HepG2 (cell line): ENCODE results near the gene IQCN. TPM values are rescaled to one million over a fixed set of nuclear protein-coding genes. Genes with fewer than 3 reads are reported as not detected.
A peak's percentile ranks its signal among the peaks of the same experiment; 100 is the strongest.

Experiments used
- ATF5 ChIP-seq: sonication (generic); formaldehyde crosslinking; IDR thresholded peaks from 2 replicates; pipeline ENCODE4 v1.4.0; 2020; ENCODE audit warnings: mild to moderate bottlenecking, low read depth, missing genetic modification reagents
- BATF2 ChIP-seq: sonication (generic); formaldehyde crosslinking; IDR thresholded peaks from 2 replicates; pipeline ENCODE4 v1.8.0; 2022; ENCODE audit warnings: mild to moderate bottlenecking, missing genetic modification reagents, moderate library complexity
- HOXA3 ChIP-seq: sonication (generic); formaldehyde crosslinking; IDR thresholded peaks from 2 replicates; pipeline ENCODE4 v1.5.0; 2020; ENCODE audit warnings: missing genetic modification reagents
- ISL2 ChIP-seq: sonication (generic); formaldehyde crosslinking; IDR thresholded peaks from 2 replicates; pipeline ENCODE4 v1.5.0; 2020; ENCODE audit warnings: missing genetic modification reagents
- KLF12 ChIP-seq: sonication (generic); formaldehyde crosslinking; IDR thresholded peaks from 2 replicates; pipeline ENCODE4 v1.4.0; 2020; ENCODE audit warnings: missing genetic modification reagents, borderline replicate concordance
- MED8 ChIP-seq: sonication (generic); formaldehyde crosslinking; IDR thresholded peaks from 2 replicates; pipeline ENCODE4 v1.8.1; 2023; ENCODE audit warnings: mild to moderate bottlenecking, missing genetic modification reagents; ENCODE audit not compliant: insufficient replicate concordance
- PCBP2 ChIP-seq: fragments of 200-400 bp; formaldehyde crosslinking; optimal IDR thresholded peaks from 2 replicates; pipeline ENCODE3; 2018; ENCODE audit warnings: low read length, low read depth; ENCODE audit not compliant: poor library complexity, severe bottlenecking
- PHF5A ChIP-seq: IDR thresholded peaks from one replicate; pipeline ENCODE4 v1.6.1; 2018; ENCODE audit warnings: low read depth, missing genetic modification reagents; ENCODE audit not compliant: unreplicated experiment
- POLR2AphosphoS2 ChIP-seq: IDR thresholded peaks from 2 replicates; pipeline ENCODE4 v1.6.1; 2011; ENCODE audit warnings: low read depth, low read length, improper control_type of control experiment
- REPIN1 ChIP-seq: sonication (generic); formaldehyde crosslinking; IDR thresholded peaks from 2 replicates; pipeline ENCODE4 v1.8.0; 2022; ENCODE audit warnings: missing genetic modification reagents, low read depth, mild to moderate bottlenecking, borderline replicate concordance
- SIN3B ChIP-seq: fragments of 150-350 bp; IDR thresholded peaks from 2 replicates; pipeline ENCODE4 v1.6.1; 2014; ENCODE audit warnings: low read length
- SIX1 ChIP-seq: sonication (generic); formaldehyde crosslinking; IDR thresholded peaks from 2 replicates; pipeline ENCODE4 v1.4.0; 2020; ENCODE audit warnings: missing genetic modification reagents, borderline replicate concordance
- SKIL ChIP-seq: sonication (generic); formaldehyde crosslinking; IDR thresholded peaks from 2 replicates; pipeline ENCODE4 v1.8.0; 2022; ENCODE audit warnings: missing genetic modification reagents, mild to moderate bottlenecking, moderate library complexity, borderline replicate concordance
- SRSF1 ChIP-seq: fragments of 200-400 bp; formaldehyde crosslinking; optimal IDR thresholded peaks from 2 replicates; pipeline ENCODE3; 2017; ENCODE audit warnings: mild to moderate bottlenecking, low read depth, low read length, moderate library complexity
- U2AF2 ChIP-seq: fragments of 200-400 bp; formaldehyde crosslinking; IDR thresholded peaks from 2 replicates; pipeline ENCODE4 v1.6.1; 2017; ENCODE audit warnings: low read depth, mild to moderate bottlenecking, low read length
- ZC3H13 ChIP-seq: sonication (generic); formaldehyde crosslinking; IDR thresholded peaks from 2 replicates; pipeline ENCODE4 v1.8.1; 2023; ENCODE audit warnings: mild to moderate bottlenecking, missing genetic modification reagents, moderate library complexity
- ZIK1 ChIP-seq: sonication (generic); formaldehyde crosslinking; IDR thresholded peaks from 2 replicates; pipeline ENCODE4 v1.5.0; 2020; ENCODE audit warnings: mild to moderate bottlenecking, low read depth, missing genetic modification reagents, borderline replicate concordance
- ZNF232 ChIP-seq: sonication (generic); formaldehyde crosslinking; IDR thresholded peaks from 2 replicates; pipeline ENCODE4 v1.4.0; 2020; ENCODE audit warnings: missing genetic modification reagents, borderline replicate concordance
- ZNF597 ChIP-seq: sonication (generic); formaldehyde crosslinking; IDR thresholded peaks from 2 replicates; pipeline ENCODE4 v1.5.0; 2020; ENCODE audit warnings: missing genetic modification reagents
- ZNF879 ChIP-seq: sonication (generic); formaldehyde crosslinking; IDR thresholded peaks from 2 replicates; pipeline ENCODE4 v1.8.1; 2023; ENCODE audit warnings: missing genetic modification reagents
- ZSCAN22 ChIP-seq: sonication (generic); formaldehyde crosslinking; IDR thresholded peaks from 2 replicates; pipeline ENCODE4 v1.4.0; 2020; ENCODE audit warnings: mild to moderate bottlenecking, missing genetic modification reagents
- ZSCAN31 ChIP-seq: sonication (generic); formaldehyde crosslinking; IDR thresholded peaks from 2 replicates; pipeline ENCODE4 v1.5.0; 2020; ENCODE audit warnings: low read depth, mild to moderate bottlenecking, missing genetic modification reagents
- polyA plus RNA-seq, 8 experiments: library from polyadenylated mRNA; depleted of rRNA in 3 of 8; stranded (reverse) in 7 of 8; unstranded in 1 of 8; fragments of >200 nt; fragmentation: Illumina TruSeq in 4 of 8; extraction: Trizol in 4 of 8; gene quantifications; 2 replicates each; pipeline versions ENCODE4 v1.2.1 to v1.2.3, GENCODE V29; 2011 to 2016; ENCODE audit warnings: low read depth in 4 of 8, missing spikeins in 1 of 8, mixed read lengths in 1 of 8; ENCODE audit not compliant: insufficient read depth in 1 of 8
- total RNA-seq, 5 experiments: library from RNA; depleted of rRNA; stranded (reverse); fragments of >200 nt; fragmentation: Illumina TruSeq; extraction: Trizol; gene quantifications; 2 replicates each; pipeline ENCODE4 v1.2.3, GENCODE V29; 2016; ENCODE audit warnings: low read depth in 1 of 5

The IQCN gene
- total and polyA plus RNA-seq, 2 of the 13 experiments (the other 11 are each of a cell fraction or from before 2014, with no cell fraction given) = 0.04 to 0.18 TPM

GRCh38 chr19:18281082-18282020 is 7.1 kb upstream of the IQCN start, which contains the start of gene JUND (continued):
- 0 out of 2 replicates have a peak, but pooled peaks have one; percentile 30 for TF ChIP-seq ISL2 (CRISPR knock-in tag)
- TF ChIP-seq ZNF597 (CRISPR knock-in tag) = no peak
- TF ChIP-seq MED8 (CRISPR knock-in tag) = no peak
- no peak for TF ChIP-seq REPIN1 (CRISPR knock-in tag)
- peak; percentile 29; the same call in 1 of the 2 replicates for TF ChIP-seq SKIL
- TF ChIP-seq ZNF879 (CRISPR knock-in tag) = no peak
- TF ChIP-seq ZIK1 (CRISPR knock-in tag) = peak; percentile 39; the same call in 1 of the 2 replicates
- no peak for TF ChIP-seq SIX1
- TF ChIP-seq HOXA3 = peak; percentile 78
- peak; percentile 31; the same call in 1 of the 2 replicates for TF ChIP-seq ZSCAN22 (CRISPR knock-in tag)
- no peak for TF ChIP-seq PCBP2
- TF ChIP-seq U2AF2 = peak; percentile 83; the same call in 1 of the 2 replicates
- TF ChIP-seq KLF12 (CRISPR knock-in tag) = peak; percentile 14; the same call in 1 of the 2 replicates
- TF ChIP-seq PHF5A (CRISPR knock-in tag) = no peak
- peak; percentile 94 for TF ChIP-seq ZC3H13
- TF ChIP-seq BATF2 (CRISPR knock-in tag) = no peak
- TF ChIP-seq SIN3B = no peak
- TF ChIP-seq POLR2AphosphoS2 = 0 out of 2 replicates have a peak, but pooled peaks have one; percentile 26
- TF ChIP-seq ATF5 (CRISPR knock-in tag) = no peak
- peak; percentile 30; the same call in 1 of the 2 replicates for TF ChIP-seq ZNF232 (CRISPR knock-in tag)
- TF ChIP-seq SRSF1 = peak; percentile 67
- TF ChIP-seq ZSCAN31 (CRISPR knock-in tag) = peak; percentile 36; the same call in 1 of the 2 replicates
